Measurements from ENCODE around the gene PTPRE.

DNA sequence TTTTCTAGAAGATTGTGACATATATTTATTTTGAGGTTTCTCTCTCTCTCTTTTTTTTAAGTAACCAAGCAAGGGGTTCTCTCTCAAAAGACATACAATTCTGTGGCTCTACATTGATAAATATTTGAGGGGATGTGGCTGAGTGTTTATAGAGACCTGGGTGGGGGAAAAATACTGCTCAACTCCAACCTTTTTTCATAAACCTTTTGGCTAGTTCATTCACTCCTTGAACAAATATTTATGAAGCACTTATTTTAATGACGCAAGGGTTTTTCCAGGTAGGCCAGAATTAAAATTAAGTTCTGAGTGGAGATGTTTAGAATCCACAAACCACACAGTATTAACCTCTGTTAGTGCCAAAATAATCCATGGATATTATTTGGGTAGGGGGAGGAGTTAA is 100.2 kb downstream of the PTPRE start:
- TF ChIP-seq, protein P1, sequence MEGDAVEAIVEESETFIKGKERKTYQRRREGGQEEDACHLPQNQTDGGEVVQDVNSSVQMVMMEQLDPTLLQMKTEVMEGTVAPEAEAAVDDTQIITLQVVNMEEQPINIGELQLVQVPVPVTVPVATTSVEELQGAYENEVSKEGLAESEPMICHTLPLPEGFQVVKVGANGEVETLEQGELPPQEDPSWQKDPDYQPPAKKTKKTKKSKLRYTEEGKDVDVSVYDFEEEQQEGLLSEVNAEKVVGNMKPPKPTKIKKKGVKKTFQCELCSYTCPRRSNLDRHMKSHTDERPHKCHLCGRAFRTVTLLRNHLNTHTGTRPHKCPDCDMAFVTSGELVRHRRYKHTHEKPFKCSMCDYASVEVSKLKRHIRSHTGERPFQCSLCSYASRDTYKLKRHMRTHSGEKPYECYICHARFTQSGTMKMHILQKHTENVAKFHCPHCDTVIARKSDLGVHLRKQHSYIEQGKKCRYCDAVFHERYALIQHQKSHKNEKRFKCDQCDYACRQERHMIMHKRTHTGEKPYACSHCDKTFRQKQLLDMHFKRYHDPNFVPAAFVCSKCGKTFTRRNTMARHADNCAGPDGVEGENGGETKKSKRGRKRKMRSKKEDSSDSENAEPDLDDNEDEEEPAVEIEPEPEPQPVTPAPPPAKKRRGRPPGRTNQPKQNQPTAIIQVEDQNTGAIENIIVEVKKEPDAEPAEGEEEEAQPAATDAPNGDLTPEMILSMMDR (IDR thresholded peaks at IDR 0.05; ENCODE audit: low read depth, low read length) = no peak
- TF ChIP-seq EZH2phosphoT487 (IDR thresholded peaks at IDR 0.05; ENCODE audit: low read depth) = no peak
